NCI-H1048 (cell line): Measurements from ENCODE around the gene TXNDC5.
"Not testable (repeated sequence)": the region's sequence is repeated elsewhere in the genome, so short reads cannot be mapped to it uniquely, and the experiment has no call there.

Source experiments
- DNase-seq: peaks from one replicate; lab custom pipeline; 2025; lab: John Stamatoyannopoulos, UW

TXNDC5 gene

DNA sequence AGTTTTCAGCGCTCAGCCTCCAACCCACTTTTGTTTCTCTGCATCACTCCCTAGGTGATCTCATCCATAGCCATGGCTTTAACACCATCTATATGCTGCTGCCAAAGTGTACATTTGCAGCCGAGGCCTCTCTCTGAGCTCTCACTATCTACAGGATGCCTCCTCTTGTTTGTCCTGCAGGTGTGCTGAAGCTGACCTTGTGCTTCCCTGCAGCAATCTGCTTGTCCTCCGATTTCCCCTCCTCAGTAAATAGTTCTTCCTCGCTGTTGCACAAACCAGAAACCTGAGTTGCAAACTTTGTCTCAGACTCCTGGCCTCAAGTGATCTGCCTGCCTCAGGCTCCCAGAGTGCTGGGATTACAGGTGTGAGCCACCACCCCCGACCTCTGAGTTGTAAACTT lies 3.7 kb upstream of the TXNDC5 start:
- no peak for DNase-seq

DNA sequence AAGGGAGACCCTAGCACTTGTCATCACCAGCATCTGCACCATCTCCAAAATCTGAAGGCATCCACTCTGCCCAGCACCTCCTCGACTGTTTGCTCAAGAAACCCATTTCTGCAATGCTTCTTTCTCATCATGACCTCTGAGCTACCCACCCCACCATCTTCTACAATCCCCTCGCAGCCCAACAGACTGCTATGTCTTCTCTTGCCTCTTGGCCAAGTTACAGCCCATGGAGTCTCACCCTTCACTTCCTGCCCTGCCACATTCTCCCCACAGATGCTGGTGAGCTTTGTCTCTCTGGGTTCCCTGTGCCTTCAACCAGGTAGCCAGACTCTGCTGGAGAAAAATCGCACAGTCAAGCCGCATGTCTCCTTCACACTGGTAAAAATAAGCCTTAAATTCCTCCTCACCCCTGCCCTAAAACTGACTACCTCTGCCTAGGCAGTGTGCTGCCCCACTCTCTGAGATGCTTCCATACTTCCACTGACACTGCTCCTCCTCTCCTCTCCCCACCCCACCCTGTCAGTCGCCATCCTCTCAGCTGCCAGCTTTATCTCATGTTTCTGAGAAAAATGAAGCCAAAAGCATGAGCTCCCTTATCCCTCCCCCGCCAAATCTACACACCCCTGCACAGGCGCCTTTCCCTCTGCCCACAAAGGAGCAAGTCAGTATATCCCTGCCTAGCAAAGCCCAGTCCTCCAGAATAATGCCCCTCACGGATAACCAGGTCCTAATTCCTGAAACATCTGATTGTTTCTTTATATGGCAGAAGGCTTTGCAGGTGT lies 2.3 kb upstream of the TXNDC5 start:
- DNase-seq, result no peak

DNA sequence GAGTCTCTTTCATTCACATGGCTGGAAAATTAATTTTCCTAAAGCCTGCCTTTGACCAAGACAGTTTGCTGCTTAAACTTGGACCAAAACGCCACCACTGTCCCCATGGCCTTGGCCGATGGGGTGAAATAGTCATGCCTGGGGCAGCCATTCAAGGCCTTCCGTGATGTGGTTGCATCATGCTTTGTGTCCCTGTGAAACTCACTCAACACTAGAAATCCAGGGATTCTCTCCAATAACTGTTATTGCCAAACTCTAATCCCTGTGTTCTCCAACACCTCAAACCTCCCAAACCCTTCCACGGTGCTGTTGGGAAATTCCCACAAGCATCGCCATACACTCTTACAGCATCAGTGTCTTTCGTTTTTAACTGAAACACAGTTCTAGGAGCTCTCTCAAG lies 1.4 kb upstream of the TXNDC5 start:
- no peak for DNase-seq

- no peak for DNase-seq
Observed at GRCh38 chr6:7911345-7911725, 747 bp upstream of the TXNDC5 start.

DNA sequence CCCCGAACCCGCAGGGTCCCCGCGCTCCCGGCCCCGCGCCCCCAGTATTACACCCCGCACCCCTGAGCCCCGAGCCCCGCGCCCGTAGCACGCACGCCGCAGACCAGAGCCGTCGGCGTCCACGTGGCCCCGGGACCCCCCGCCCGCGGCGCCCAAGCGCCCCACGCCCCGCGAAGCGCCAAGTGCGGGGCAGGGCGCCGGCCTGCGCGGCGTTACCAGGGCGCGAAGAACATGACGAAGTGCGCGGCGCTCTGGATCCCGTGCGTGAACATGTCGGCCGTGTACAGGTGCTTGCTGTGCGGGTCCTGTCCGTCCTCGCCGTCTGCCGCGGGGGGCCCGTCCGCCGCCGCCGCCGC lies 312 bp downstream of the TXNDC5 start:
- no peak for DNase-seq

GRCh38 chr6:7909323-7910276 lies 988 bp downstream of the TXNDC5 start:
- DNase-seq, result no peak

- no peak for DNase-seq
Observed at GRCh38 chr6:7907159-7907558, 3.4 kb downstream of the TXNDC5 start.

GRCh38 chr6:7906741-7907140 lies 3.8 kb downstream of the TXNDC5 start:
- DNase-seq, result no peak

- no peak for DNase-seq
Observed at GRCh38 chr6:7905416-7905815, 5.2 kb downstream of the TXNDC5 start.

DNA sequence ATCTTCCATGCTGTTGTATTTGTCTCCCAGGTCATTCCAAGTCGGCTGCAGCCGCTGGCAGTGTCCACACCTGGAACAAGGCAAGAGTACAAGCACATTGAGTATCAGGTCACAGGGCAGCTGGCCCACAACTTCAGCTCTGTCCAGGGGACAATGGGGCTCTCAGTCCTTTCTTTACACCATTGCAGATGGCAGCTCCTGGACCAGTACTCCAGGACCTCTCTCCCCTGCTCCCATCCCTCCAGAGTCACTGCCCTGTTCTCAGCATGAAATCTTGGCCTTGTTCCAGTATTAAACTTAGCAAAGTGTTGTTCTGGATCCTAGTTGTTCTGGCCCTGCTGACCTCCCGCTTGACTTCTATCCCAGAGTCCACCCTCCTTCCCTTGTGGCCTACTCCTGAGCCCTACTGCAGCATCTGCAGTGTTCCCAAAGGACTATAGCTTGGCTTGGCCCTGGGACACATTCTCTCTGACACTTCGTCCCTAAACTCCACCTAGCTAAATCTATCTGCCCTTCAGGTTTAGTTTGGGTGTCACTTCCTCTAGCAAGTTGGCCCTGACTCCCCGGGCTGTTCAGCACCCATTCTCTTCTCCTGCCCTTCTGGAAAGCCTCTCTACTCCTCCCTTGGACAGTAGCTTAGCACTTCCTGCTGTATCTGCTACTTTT lies 5.8 kb downstream of the TXNDC5 start:
- DNase-seq, result no peak

GRCh38 chr6:7903673-7904072 lies 6.9 kb downstream of the TXNDC5 start:
- DNase-seq, result no peak

- no peak for DNase-seq
Observed at GRCh38 chr6:7902867-7903266, 7.7 kb downstream of the TXNDC5 start.

- no peak for DNase-seq
Observed at GRCh38 chr6:7902221-7902620, 8.4 kb downstream of the TXNDC5 start.

GRCh38 chr6:7901780-7902179 lies 8.8 kb downstream of the TXNDC5 start:
- no peak for DNase-seq

DNA sequence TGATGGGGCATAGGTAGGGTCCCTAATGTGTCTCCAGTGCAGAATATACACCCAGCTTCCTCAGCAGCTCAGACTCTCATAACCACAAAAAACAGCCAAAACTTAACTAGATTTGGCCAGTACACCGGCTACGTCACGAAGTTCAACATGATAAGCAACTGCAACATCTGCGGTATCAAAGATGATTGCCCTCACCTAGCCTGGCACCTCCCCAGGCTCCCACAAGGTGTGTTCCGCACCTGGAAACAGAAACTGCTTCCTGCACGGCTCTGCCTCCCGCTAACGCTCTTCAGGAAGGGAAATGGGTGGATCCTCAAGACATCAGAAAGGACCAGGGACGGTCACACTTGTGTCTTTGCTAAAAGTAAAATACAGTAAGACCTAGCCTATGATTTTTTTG lies 9.5 kb downstream of the TXNDC5 start:
- DNase-seq, result no peak

DNA sequence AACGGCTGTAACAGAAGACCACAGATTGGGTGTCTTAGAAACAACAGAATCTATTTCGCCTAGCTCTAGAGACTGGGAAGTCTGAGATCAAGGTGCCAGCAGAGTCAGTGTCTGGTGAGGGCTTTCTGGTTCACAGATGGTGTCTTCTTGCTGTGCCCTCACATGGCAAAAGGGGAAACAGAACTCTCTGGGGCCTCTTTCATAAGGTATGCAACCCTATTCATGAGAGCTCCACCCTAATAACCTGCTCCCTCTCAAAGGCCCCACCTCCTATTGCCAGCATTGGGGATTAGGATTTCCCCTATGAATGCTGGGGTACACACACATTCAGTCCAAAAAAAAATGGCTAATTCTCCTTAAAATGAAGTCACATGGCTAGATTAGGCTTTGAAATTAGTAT lies 10.0 kb downstream of the TXNDC5 start:
- no peak for DNase-seq

GRCh38 chr6:7899889-7900213 lies 10.7 kb downstream of the TXNDC5 start:
- no peak for DNase-seq

DNA sequence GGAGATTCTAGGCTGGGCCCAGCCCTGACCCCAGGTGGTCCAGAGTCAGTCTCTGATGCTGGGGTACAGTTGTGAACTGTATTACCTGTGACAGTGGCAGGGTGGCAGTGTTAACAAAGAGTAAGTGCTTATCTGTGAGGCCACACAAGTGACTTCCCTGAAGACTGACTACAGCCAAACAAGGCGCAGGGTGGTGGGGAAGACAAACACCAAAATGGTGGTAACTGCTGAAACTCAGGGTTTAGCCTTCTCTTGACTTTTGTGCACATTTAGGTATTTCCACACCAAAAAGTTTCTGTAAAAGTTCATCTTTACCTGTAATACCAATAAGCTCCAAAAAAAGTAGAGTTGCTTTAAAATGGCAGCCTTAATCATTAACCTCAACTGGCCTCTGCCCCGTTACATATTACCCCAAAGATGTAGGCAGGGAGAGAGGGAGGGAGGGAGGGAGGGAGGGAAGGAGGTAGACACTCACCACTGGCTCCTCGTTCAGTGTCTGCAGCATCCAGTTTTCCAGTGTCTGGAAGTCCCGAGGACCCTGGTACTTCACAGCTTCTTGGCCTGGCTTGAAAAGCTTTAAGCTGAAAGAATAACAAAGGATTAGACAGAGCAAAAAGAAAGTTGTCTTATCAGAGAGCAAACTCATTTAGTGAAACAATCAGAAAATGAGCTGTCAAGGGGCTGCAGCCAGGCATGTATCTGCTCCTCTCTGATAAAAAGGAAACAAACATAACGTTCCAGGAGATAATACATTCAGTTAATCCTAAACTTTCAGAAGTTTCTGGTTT lies 11.3 kb downstream of the TXNDC5 start:
- DNase-seq, result no peak

DNA sequence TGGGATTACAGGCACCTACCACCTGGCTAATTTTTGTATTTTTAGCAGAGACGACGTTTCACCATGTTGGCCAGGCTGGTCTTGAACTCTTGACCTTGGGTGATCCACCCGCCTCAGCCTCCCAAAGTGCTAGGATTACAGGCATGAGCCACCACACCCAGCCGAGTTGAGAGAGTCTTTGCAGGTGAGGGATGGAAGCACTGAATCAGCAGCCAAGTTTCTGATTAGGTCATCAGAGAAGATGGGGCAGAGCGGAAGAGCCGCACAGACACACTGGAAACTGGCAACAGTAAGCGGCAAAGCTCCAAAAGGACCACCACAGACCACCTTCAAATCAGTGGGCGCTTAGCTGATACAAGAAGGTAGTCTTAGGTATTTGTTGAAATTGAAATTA lies 12.4 kb downstream of the TXNDC5 start:
- DNase-seq, result not testable (repeated sequence)

DNA sequence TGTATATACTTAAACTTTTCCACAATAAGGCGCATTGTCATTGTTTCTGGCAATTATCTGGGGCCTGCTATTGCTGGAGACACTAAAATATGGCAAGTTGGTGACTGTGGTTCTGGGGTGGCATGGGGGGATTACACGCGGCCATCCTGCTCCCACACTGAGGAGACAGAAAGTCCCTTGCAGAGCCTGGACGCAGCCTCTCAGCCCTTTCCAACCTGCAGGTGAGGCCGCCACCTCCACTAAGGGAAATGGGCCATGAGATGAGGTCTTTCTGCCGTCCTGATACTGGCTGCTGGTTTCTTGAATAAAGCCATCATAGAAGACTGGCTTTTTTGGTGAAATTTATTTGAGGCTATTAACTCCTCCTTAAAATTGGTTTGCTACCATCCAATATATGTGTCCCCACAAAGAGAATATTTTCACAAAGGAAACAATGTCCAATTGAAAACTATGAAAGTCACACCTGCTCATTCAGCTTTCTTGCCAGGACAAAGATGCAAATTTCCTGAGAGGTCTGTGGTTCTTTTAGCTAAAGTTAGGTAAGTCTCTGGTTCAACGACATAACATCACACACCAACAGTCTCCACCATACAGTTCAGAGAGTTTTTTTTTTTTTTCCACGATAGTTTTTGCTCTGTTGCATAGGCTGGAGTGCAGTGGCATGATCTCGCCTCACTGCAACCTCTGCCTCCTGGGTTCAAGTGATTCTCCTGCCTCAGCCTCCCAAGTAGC lies 13.0 kb downstream of the TXNDC5 start:
- DNase-seq, result no peak

GRCh38 chr6:7896465-7896987 lies 14.1 kb downstream of the TXNDC5 start:
- no peak for DNase-seq
